Measurements from ENCODE around the gene ATXN1. TPM values are rescaled to one million over a fixed set of nuclear protein-coding genes. Genes with fewer than 3 reads are reported as not detected.
A peak's percentile ranks its signal among the peaks of the same experiment; 100 is the strongest.

Gene ATXN1
- polyA plus RNA-seq, 2 of the 4 experiments (the other 2 are of a cell fraction): 2.9 to 8.3 TPM

- ATAC-seq (no peak), FAIRE-seq (no peak), DNase-seq (ENCODE audit: low read depth in 1 of 2, low spot score in 1 of 2) (no peak)
- ChIA-PET CTCF (no interaction called here), POLR2A (no interaction called here)
- H3K4me2 ChIP-seq: no peak overlapping the region
- H3K4me1 ChIP-seq: peaks cover 5% of the 10 kb centered on the region; the same call in 1 of the 3 replicates
- H3K27ac ChIP-seq: no peak overlapping the region
- TF ChIP-seq CBX2 (IDR thresholded peaks at IDR 0.05; ENCODE audit: borderline replicate concordance, low read depth) (no peak), NPAS2 (CRISPR knock-in tag; IDR thresholded peaks at IDR 0.05; ENCODE audit: borderline replicate concordance) (no peak), E2F6 (IDR thresholded peaks at IDR 0.05; ENCODE audit: borderline replicate concordance, low read depth) (no peak), TFCP2L1 (CRISPR knock-in tag; IDR thresholded peaks at IDR 0.05) (no peak), JUN (IDR thresholded peaks at IDR 0.05) (no peak), BCL3 (IDR thresholded peaks at IDR 0.05) (no peak), ZNF302 (CRISPR knock-in tag; IDR thresholded peaks at IDR 0.05) (no peak), CEBPB (IDR thresholded peaks at IDR 0.05) (no peak), BHLHE40 (IDR thresholded peaks at IDR 0.05; ENCODE audit: low read depth, low read length) (no peak)
- 79% methylated on average over 2 of the region's 2 CpGs for whole genome bisulfite sequencing (ENCODE audit: missing lambda C conversion rate)
- H3K4me3 ChIP-seq: no peak overlapping the region
- no peaks in the 10 kb centered on the region for H3K9me3 ChIP-seq
Measured at GRCh38 chr6:16649241-16649640, 112.0 kb downstream of the ATXN1 start.

GRCh38 chr6:16648003-16648402 is 113.3 kb downstream of the ATXN1 start:
- Histone ChIP-seq H3K27ac (no peak overlapping the region), H3K9me3 (no peaks in the 10 kb centered on the region), H3K4me3 (no peak overlapping the region), H3K4me1 (peaks cover 5% of the 10 kb centered on the region; the same call in 1 of the 3 replicates), H3K4me2 (no peak overlapping the region)
- FAIRE-seq (no peak), ATAC-seq (no peak), DNase-seq (ENCODE audit: low read depth in 1 of 2, low spot score in 1 of 2) (no peak)
- TF ChIP-seq KDM1A (IDR thresholded peaks at IDR 0.05; ENCODE audit: low read depth) (no peak), HEYL (CRISPR knock-in tag; IDR thresholded peaks at IDR 0.05) (no peak)
- ChIA-PET CTCF (interaction anchor here (0.9 kb wide), 1 partner anchor 9 kb away, joined by 3 read pairs; no protein-coding TSS in a partner anchor), POLR2A (no interaction called here)
- 94% methylated on average over 5 of the region's 5 CpGs for WGBS (ENCODE audit: missing lambda C conversion rate)

- ATAC-seq (no peak), DNase-seq (ENCODE audit: low read depth in 1 of 2, low spot score in 1 of 2) (no peak), FAIRE-seq (no peak)
- Histone ChIP-seq H3K4me3 (no peak overlapping the region), H3K27ac (no peak overlapping the region), H3K4me1 (peaks cover 5% of the 10 kb centered on the region; the same call in 1 of the 3 replicates), H3K9me3 (no peaks in the 10 kb centered on the region), H3K4me2 (no peak overlapping the region)
- POLR2A ChIA-PET: no interaction called here
- TF ChIP-seq ZFP36 (IDR thresholded peaks at IDR 0.05; ENCODE audit: borderline replicate concordance, partially characterized antibody) (no peak), MAFK (IDR thresholded peaks at IDR 0.05; ENCODE audit: partially characterized antibody) (peak; percentile 30)
- WGBS (ENCODE audit: missing lambda C conversion rate): 84% methylated on average over 4 of the region's 4 CpGs
- CTCF ChIA-PET: no interaction called here
Measured at GRCh38 chr6:16647422-16647821, 113.8 kb downstream of the ATXN1 start.

GRCh38 chr6:16644540-16645250 is 116.6 kb downstream of the ATXN1 start:
- ATAC-seq (no peak), FAIRE-seq (no peak), DNase-seq (ENCODE audit: low read depth in 1 of 2, low spot score in 1 of 2) (no peak)
- no peak overlapping the region for H3K4me3 ChIP-seq
- no peak overlapping the region for H3K27ac ChIP-seq
- no peak for TF ChIP-seq EP300 (IDR thresholded peaks at IDR 0.05)
- TF ChIP-seq TP53 (CRISPR knock-in tag; IDR thresholded peaks at IDR 0.05): no peak
- TF ChIP-seq MAX (IDR thresholded peaks at IDR 0.05): no peak
- no peak for TF ChIP-seq RNF2 (IDR thresholded peaks at IDR 0.05; ENCODE audit: borderline replicate concordance, low read depth)
- no peak for TF ChIP-seq NR3C1 (IDR thresholded peaks at IDR 0.05)
- TF ChIP-seq TFCP2L1 (CRISPR knock-in tag; IDR thresholded peaks at IDR 0.05): no peak
- TF ChIP-seq CHD4 (IDR thresholded peaks at IDR 0.05; ENCODE audit: borderline replicate concordance): no peak
- no peak for TF ChIP-seq HOXA7 (CRISPR knock-in tag; IDR thresholded peaks at IDR 0.05)
- no peak for TF ChIP-seq CEBPB (IDR thresholded peaks at IDR 0.05)
- no peak for TF ChIP-seq HOXB13 (CRISPR knock-in tag; IDR thresholded peaks at IDR 0.05; ENCODE audit: low read depth)
- TF ChIP-seq USF2 (IDR thresholded peaks at IDR 0.05): no peak
- no peak for TF ChIP-seq POLR2AphosphoS2 (conservative IDR thresholded peaks at IDR 0.05; ENCODE audit: low read length)
- no peak for TF ChIP-seq GATA3 (IDR thresholded peaks at IDR 0.05; ENCODE audit: borderline replicate concordance)
- no peak for TF ChIP-seq ESRRA (IDR thresholded peaks at IDR 0.05; ENCODE audit: borderline replicate concordance, low read length)
- TF ChIP-seq SMC3 (IDR thresholded peaks at IDR 0.05): no peak
- no peak for TF ChIP-seq HEYL (CRISPR knock-in tag; IDR thresholded peaks at IDR 0.05)
- TF ChIP-seq RAD21 (conservative IDR thresholded peaks at IDR 0.05 in 1 of 2, IDR thresholded peaks at IDR 0.05 in 1 of 2): no peak
- ChIA-PET CTCF (interaction anchor here (1.2 kb wide), 1 partner anchor 134 kb away, joined by 3 read pairs; no protein-coding TSS in a partner anchor), POLR2A (no interaction called here)
- no peak overlapping the region for H3K4me2 ChIP-seq
- 89% methylated on average over 7 of the region's 8 CpGs for WGBS (ENCODE audit: missing lambda C conversion rate)
- peaks cover 5% of the 10 kb centered on the region; the same call in 2 of the 3 replicates for H3K4me1 ChIP-seq
- H3K9me3 ChIP-seq: 0 out of 3 replicates have a peak, but pooled peaks cover 2% of the 10 kb centered on the region
